GM23338 (cell line): ENCODE measurements around the gene MPV17. TPM values are rescaled to one million over a fixed set of nuclear protein-coding genes. Genes with fewer than 3 reads are reported as not detected.

Experiments used
- ATAC-seq: fragments of 200-7000 bp; cut with Tn5 transposase; 3 replicates; pipeline ENCODE4 v1.9.1; 2020
- DNase-seq: peaks from one replicate; pipeline ENCODE4 v3.0.0-alpha.2; 2015; ENCODE audit warnings: low spot score
- H2AFZ ChIP-seq: fragments of 200-600 bp; sonication (generic); 2 replicates; pipeline ENCODE4 v1.8.0; 2016; ENCODE audit warnings: antibody characterized with exemption, mild to moderate bottlenecking, moderate library complexity
- H3F3A ChIP-seq: fragments of 200-600 bp; sonication (generic); replicated peaks from 2 replicates; pipeline ENCODE4 v1.8.0; 2017; ENCODE audit warnings: antibody characterized with exemption, mixed run types, low read depth
- H3K27ac ChIP-seq: fragments of 200-600 bp; sonication (generic); 2 replicates; pipeline ENCODE4 v1.6.1; 2016; ENCODE audit warnings: low read depth
- H3K27me3 ChIP-seq: fragments of 200-600 bp; sonication (generic); 2 replicates; pipeline ENCODE4 v1.8.0; 2016; ENCODE audit warnings: mild to moderate bottlenecking, mixed run types, moderate library complexity; ENCODE audit not compliant: insufficient read depth
- H3K36me3 ChIP-seq: fragments of 200-600 bp; sonication (generic); 2 replicates; pipeline ENCODE4 v1.8.0; 2016; ENCODE audit warnings: mild to moderate bottlenecking; ENCODE audit not compliant: insufficient read depth
- H3K4me1 ChIP-seq: fragments of 200-600 bp; sonication (generic); 2 replicates; pipeline ENCODE4 v1.8.0; 2016; ENCODE audit warnings: mild to moderate bottlenecking, moderate library complexity; ENCODE audit not compliant: insufficient read depth
- H3K4me2 ChIP-seq: fragments of 200-600 bp; sonication (generic); 2 replicates; pipeline ENCODE4 v1.7.1; 2017; ENCODE audit warnings: mixed run types
- H3K4me3 ChIP-seq: fragments of 200-600 bp; sonication (generic); 2 replicates; pipeline ENCODE4 v1.6.1; 2016; ENCODE audit warnings: mixed run types
- H3K79me2 ChIP-seq: fragments of 200-600 bp; sonication (generic); replicated peaks from 2 replicates; pipeline ENCODE4 v1.8.0; 2017; ENCODE audit warnings: mild to moderate bottlenecking; ENCODE audit not compliant: insufficient read depth
- H3K9me2 ChIP-seq: fragments of 200-600 bp; sonication (generic); 2 replicates; pipeline ENCODE4 v1.8.0; 2017; ENCODE audit not compliant: insufficient read depth
- H4K20me1 ChIP-seq: fragments of 200-600 bp; sonication (generic); replicated peaks from 2 replicates; pipeline ENCODE4 v1.8.0; 2017; ENCODE audit warnings: mild to moderate bottlenecking; ENCODE audit not compliant: insufficient read depth
- H3K27ac Mint-ChIP-seq: 2 replicates; pipeline ENCODE4 v1.8.0; 2020; ENCODE audit warnings: inconsistent platforms, mild to moderate bottlenecking, moderate library complexity, mixed read lengths
- H3K27me3 Mint-ChIP-seq: 3 replicates; pipeline ENCODE4 v1.8.0; 2022; ENCODE audit warnings: low read depth, mild to moderate bottlenecking, moderate library complexity, mixed read lengths, inconsistent platforms; ENCODE audit not compliant: insufficient read depth, poor library complexity
- H3K36me3 Mint-ChIP-seq: 3 replicates; pipeline ENCODE4 v1.8.0; 2021; ENCODE audit warnings: low read depth, mild to moderate bottlenecking, inconsistent platforms, moderate library complexity, mixed read lengths
- H3K4me1 Mint-ChIP-seq: 3 replicates; pipeline ENCODE4 v1.8.0; 2020; ENCODE audit warnings: mild to moderate bottlenecking, inconsistent platforms, mixed read lengths
- H3K4me3 Mint-ChIP-seq: 3 replicates; pipeline ENCODE4 v1.8.0; 2021; ENCODE audit warnings: moderate library complexity, mild to moderate bottlenecking, inconsistent platforms, mixed read lengths
- H3K9me3 Mint-ChIP-seq: 3 replicates; pipeline ENCODE4 v1.8.0; 2020; ENCODE audit warnings: moderate library complexity, mild to moderate bottlenecking, inconsistent platforms, mixed read lengths
- CREB1 ChIP-seq: fragments of 250-450 bp; sonication (Bioruptor Pico); IDR thresholded peaks from 2 replicates; pipeline ENCODE4 v1.5.0; 2020; ENCODE audit warnings: low read depth, mild to moderate bottlenecking, moderate library complexity
- ETS1 ChIP-seq: IDR thresholded peaks from 2 replicates; pipeline ENCODE4 v1.6.1; 2016; ENCODE audit warnings: antibody characterized with exemption
- EZH2 ChIP-seq: fragments of 200-600 bp; sonication (generic); IDR thresholded peaks from one replicate; pipeline ENCODE4 v1.8.0; 2017; ENCODE audit warnings: antibody characterized with exemption, mild to moderate bottlenecking, low read depth; ENCODE audit not compliant: unreplicated experiment
- EZH2phosphoT487 ChIP-seq: fragments of 200-600 bp; sonication (generic); IDR thresholded peaks from one replicate; pipeline ENCODE4 v1.8.1; 2018; ENCODE audit warnings: antibody characterized with exemption; ENCODE audit not compliant: unreplicated experiment
- JUNB ChIP-seq: IDR thresholded peaks from one replicate; pipeline ENCODE4 v1.6.1; 2016; ENCODE audit warnings: antibody characterized with exemption; ENCODE audit not compliant: unreplicated experiment
- NANOG ChIP-seq: IDR thresholded peaks from 2 replicates; pipeline ENCODE4 v1.6.1; 2016; ENCODE audit warnings: antibody characterized with exemption, borderline replicate concordance
- POLR2AphosphoS5 ChIP-seq: IDR thresholded peaks from 2 replicates; pipeline ENCODE4 v1.6.1; 2016; ENCODE audit warnings: antibody characterized with exemption, low read depth
- REST ChIP-seq: IDR thresholded peaks from one replicate; pipeline ENCODE4 v1.6.1; 2018; ENCODE audit warnings: antibody characterized with exemption; ENCODE audit not compliant: unreplicated experiment
- STAT1 ChIP-seq: IDR thresholded peaks from one replicate; pipeline ENCODE4 v1.6.1; 2016; ENCODE audit warnings: antibody characterized with exemption; ENCODE audit not compliant: unreplicated experiment
- ZNF114 ChIP-seq: fragments of 250-450 bp; sonication (Bioruptor Pico); IDR thresholded peaks from 2 replicates; pipeline ENCODE4 v1.5.0; 2020; ENCODE audit warnings: mild to moderate bottlenecking, moderate library complexity
- ZNF331 ChIP-seq: fragments of 250-450 bp; sonication (Bioruptor Pico); IDR thresholded peaks from 2 replicates; pipeline ENCODE4 v1.5.0; 2020; ENCODE audit warnings: low read depth, mild to moderate bottlenecking, moderate library complexity
- polyA plus RNA-seq: library from polyadenylated mRNA; unstranded; fragments of >200 nt; fragmentation: Nextera tagmentation; extraction: Ambion mirVana; gene quantifications from 2 replicates; pipeline ENCODE4 v1.2.1, GENCODE V29; 2016
- total RNA-seq: library from RNA; depleted of rRNA; stranded (reverse); fragments of >200 nt; shearing (Covaris generic); gene quantifications from 2 replicates; pipeline ENCODE4 v1.2.3, GENCODE V29; 2014
- TF ChIP-seq, protein P1 (sequence below): fragments of 250-450 bp; sonication (Bioruptor Pico); IDR thresholded peaks from 2 replicates; pipeline ENCODE4 v1.5.0; 2020; ENCODE audit warnings: mild to moderate bottlenecking, moderate library complexity
- TF ChIP-seq, protein P2 (sequence below), 2 experiments: fragments of 200-600 bp in 1 of 2; sonication (generic) in 1 of 2; conservative IDR thresholded peaks; 2 replicates each; pipeline versions ENCODE4 v1.5.1 to v1.6.1; 2016 to 2017; ENCODE audit warnings: antibody characterized with exemption in 2 of 2, low read depth in 2 of 2, mild to moderate bottlenecking in 2 of 2, moderate library complexity in 1 of 2

Gene MPV17
- total and polyA plus RNA-seq, 2 experiments from 2014 or later, result 52.5 to 94.2 TPM

DNA sequence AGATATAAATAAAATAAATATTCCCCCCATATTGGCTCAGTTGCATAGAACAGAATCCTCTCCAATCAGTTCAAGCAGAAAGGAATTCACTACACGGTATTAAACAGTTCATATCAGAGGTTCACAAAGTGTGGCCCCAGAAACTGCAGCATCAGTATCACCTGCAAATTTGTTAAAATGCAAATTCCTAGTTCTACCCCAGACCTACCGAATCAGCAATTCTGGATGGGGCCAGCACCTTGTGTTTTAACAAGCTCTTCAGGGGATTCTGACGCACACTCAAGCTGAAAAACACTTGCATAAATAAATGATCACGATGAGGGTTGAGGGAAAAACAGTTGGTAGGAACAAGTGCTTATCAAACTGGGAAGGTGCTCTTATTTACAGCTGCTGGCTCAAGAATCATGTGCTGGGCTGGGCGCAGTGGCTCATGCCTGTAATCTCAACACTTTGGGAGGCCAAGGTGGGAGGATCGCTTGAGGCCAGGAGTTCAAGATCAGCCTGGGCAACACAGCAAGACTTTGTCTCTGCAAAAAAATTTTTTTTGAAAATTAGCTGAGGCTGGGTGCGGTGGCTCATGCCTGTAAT, 27.3 kb upstream of the MPV17 start:
- peaks cover 4% of the 10 kb centered on the region; the same call in 1 of the 2 replicates for H3F3A ChIP-seq
- Mint-ChIP-seq H3K27ac (peak overlapping the region; percentile 48; the same call in 1 of the 2 replicates), H3K9me3 (no peaks in the 10 kb centered on the region), H3K36me3 (peaks cover 21% of the 10 kb centered on the region), H3K4me3 (no peak overlapping the region), H3K27me3 (peaks cover 2% of the 10 kb centered on the region), H3K4me1 (peaks cover 25% of the 10 kb centered on the region)
- H3K36me3 ChIP-seq, result peaks cover 7% of the 10 kb centered on the region; the same call in 1 of the 2 replicates
- peaks cover 100% of the 10 kb centered on the region for H3K79me2 ChIP-seq
- H3K4me2 ChIP-seq, result no peak overlapping the region
- TF ChIP-seq CREB1 (CRISPR knock-in tag) (no peak), ZNF331 (CRISPR knock-in tag) (no peak), ETS1 (no peak), POLR2AphosphoS5 (no peak), EZH2phosphoT487 (no peak), NANOG (no peak), REST (no peak), ZNF114 (CRISPR knock-in tag) (no peak), STAT1 (no peak), EZH2 (no peak), JUNB (no peak)
- TF ChIP-seq, protein P1, sequence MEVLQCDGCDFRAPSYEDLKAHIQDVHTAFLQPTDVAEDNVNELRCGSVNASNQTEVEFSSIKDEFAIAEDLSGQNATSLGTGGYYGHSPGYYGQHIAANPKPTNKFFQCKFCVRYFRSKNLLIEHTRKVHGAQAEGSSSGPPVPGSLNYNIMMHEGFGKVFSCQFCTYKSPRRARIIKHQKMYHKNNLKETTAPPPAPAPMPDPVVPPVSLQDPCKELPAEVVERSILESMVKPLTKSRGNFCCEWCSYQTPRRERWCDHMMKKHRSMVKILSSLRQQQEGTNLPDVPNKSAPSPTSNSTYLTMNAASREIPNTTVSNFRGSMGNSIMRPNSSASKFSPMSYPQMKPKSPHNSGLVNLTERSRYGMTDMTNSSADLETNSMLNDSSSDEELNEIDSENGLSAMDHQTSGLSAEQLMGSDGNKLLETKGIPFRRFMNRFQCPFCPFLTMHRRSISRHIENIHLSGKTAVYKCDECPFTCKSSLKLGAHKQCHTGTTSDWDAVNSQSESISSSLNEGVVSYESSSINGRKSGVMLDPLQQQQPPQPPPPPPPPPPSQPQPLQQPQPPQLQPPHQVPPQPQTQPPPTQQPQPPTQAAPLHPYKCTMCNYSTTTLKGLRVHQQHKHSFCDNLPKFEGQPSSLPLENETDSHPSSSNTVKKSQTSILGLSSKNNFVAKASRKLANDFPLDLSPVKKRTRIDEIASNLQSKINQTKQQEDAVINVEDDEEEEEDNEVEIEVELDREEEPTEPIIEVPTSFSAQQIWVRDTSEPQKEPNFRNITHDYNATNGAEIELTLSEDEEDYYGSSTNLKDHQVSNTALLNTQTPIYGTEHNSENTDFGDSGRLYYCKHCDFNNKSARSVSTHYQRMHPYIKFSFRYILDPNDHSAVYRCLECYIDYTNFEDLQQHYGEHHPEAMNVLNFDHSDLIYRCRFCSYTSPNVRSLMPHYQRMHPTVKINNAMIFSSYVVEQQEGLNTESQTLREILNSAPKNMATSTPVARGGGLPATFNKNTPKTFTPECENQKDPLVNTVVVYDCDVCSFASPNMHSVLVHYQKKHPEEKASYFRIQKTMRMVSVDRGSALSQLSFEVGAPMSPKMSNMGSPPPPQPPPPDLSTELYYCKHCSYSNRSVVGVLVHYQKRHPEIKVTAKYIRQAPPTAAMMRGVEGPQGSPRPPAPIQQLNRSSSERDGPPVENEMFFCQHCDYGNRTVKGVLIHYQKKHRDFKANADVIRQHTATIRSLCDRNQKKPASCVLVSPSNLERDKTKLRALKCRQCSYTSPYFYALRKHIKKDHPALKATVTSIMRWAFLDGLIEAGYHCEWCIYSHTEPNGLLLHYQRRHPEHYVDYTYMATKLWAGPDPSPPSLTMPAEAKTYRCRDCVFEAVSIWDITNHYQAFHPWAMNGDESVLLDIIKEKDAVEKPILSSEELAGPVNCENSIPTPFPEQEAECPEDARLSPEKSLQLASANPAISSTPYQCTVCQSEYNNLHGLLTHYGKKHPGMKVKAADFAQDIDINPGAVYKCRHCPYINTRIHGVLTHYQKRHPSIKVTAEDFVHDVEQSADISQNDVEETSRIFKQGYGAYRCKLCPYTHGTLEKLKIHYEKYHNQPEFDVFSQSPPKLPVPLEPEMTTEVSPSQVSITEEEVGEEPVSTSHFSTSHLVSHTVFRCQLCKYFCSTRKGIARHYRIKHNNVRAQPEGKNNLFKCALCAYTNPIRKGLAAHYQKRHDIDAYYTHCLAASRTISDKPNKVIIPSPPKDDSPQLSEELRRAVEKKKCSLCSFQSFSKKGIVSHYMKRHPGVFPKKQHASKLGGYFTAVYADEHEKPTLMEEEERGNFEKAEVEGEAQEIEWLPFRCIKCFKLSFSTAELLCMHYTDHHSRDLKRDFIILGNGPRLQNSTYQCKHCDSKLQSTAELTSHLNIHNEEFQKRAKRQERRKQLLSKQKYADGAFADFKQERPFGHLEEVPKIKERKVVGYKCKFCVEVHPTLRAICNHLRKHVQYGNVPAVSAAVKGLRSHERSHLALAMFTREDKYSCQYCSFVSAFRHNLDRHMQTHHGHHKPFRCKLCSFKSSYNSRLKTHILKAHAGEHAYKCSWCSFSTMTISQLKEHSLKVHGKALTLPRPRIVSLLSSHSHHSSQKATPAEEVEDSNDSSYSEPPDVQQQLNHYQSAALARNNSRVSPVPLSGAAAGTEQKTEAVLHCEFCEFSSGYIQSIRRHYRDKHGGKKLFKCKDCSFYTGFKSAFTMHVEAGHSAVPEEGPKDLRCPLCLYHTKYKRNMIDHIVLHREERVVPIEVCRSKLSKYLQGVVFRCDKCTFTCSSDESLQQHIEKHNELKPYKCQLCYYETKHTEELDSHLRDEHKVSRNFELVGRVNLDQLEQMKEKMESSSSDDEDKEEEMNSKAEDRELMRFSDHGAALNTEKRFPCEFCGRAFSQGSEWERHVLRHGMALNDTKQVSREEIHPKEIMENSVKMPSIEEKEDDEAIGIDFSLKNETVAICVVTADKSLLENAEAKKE, result no peak
- TF ChIP-seq, protein P2, sequence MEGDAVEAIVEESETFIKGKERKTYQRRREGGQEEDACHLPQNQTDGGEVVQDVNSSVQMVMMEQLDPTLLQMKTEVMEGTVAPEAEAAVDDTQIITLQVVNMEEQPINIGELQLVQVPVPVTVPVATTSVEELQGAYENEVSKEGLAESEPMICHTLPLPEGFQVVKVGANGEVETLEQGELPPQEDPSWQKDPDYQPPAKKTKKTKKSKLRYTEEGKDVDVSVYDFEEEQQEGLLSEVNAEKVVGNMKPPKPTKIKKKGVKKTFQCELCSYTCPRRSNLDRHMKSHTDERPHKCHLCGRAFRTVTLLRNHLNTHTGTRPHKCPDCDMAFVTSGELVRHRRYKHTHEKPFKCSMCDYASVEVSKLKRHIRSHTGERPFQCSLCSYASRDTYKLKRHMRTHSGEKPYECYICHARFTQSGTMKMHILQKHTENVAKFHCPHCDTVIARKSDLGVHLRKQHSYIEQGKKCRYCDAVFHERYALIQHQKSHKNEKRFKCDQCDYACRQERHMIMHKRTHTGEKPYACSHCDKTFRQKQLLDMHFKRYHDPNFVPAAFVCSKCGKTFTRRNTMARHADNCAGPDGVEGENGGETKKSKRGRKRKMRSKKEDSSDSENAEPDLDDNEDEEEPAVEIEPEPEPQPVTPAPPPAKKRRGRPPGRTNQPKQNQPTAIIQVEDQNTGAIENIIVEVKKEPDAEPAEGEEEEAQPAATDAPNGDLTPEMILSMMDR (conservative IDR thresholded peaks at IDR 0.05; ENCODE audit: low read depth in 2 of 2), result no peak
- H3K4me3 ChIP-seq, result no peak overlapping the region
- no peak overlapping the region for H2AFZ ChIP-seq
- H3K9me2 ChIP-seq, result no peaks in the 10 kb centered on the region
- H3K27me3 ChIP-seq, result no peaks in the 10 kb centered on the region
- peaks cover 42% of the 10 kb centered on the region for H4K20me1 ChIP-seq
- H3K27ac ChIP-seq, result peak overlapping the region; percentile 19; the same call in 1 of the 2 replicates
- no peak for DNase-seq
- peaks cover 36% of the 10 kb centered on the region for H3K4me1 ChIP-seq
- no peak for ATAC-seq
